Neural cell (in vitro differentiated cells): ENCODE data around the gene FANCI. TPM values are rescaled to one million over a fixed set of nuclear protein-coding genes. Genes with fewer than 3 reads are reported as not detected.
"Not testable (repeated sequence)": the region's sequence is repeated elsewhere in the genome, so short reads cannot be mapped to it uniquely, and the experiment has no call there.

Experiments used
- H2AFZ ChIP-seq: fragments of 200-600, 300-800 bp; sonication (generic), shearing (Covaris generic); 2 replicates; pipeline ENCODE4 v1.6.0; 2014; ENCODE audit warnings: low read depth, mild to moderate bottlenecking, antibody characterized with exemption, low read length, moderate library complexity
- H3F3A ChIP-seq: fragments of 200-600 bp; shearing (Covaris generic); 2 replicates; pipeline ENCODE4 v1.6.1; 2016; ENCODE audit warnings: mild to moderate bottlenecking, moderate library complexity, mixed read lengths, antibody characterized with exemption, low read length; ENCODE audit not compliant: insufficient read depth, poor library complexity, severe bottlenecking
- H3K27ac ChIP-seq: fragments of 200-600, 300-800 bp; sonication (generic), shearing (Covaris generic); 2 replicates; pipeline ENCODE4 v1.5.1; 2014; ENCODE audit warnings: mild to moderate bottlenecking, low read length, moderate library complexity
- H3K27me3 ChIP-seq: fragments of 300-800, 200-600 bp; sonication (generic), shearing (Covaris generic); 2 replicates; pipeline ENCODE4 v1.6.0; 2014; ENCODE audit warnings: mild to moderate bottlenecking, low read depth, low read length, moderate library complexity; ENCODE audit not compliant: insufficient read depth
- H3K36me3 ChIP-seq: fragments of 300-800, 200-600 bp; sonication (generic), shearing (Covaris generic); 2 replicates; pipeline ENCODE4 v1.5.1; 2014; ENCODE audit warnings: mild to moderate bottlenecking, antibody characterized with exemption, low read length, moderate library complexity; ENCODE audit not compliant: insufficient read depth
- H3K4me2 ChIP-seq: fragments of 300-800, 200-600 bp; sonication (generic), shearing (Covaris generic); 2 replicates; pipeline ENCODE4 v1.6.0; 2014; ENCODE audit warnings: mild to moderate bottlenecking, low read length
- H3K4me3 ChIP-seq: fragments of 300-800, 200-600 bp; sonication (generic), shearing (Covaris generic); 2 replicates; pipeline ENCODE4 v1.5.1; 2014; ENCODE audit warnings: mild to moderate bottlenecking, low read length, moderate library complexity
- H3K79me2 ChIP-seq: fragments of 200-600 bp; shearing (Covaris generic); replicated peaks from 2 replicates; pipeline ENCODE4 v1.6.0; 2014; ENCODE audit warnings: mild to moderate bottlenecking, low read length, moderate library complexity; ENCODE audit not compliant: insufficient read depth
- H3K9ac ChIP-seq: fragments of 300-800, 200-600 bp; sonication (generic), shearing (Covaris generic); 2 replicates; pipeline ENCODE4 v1.6.1; 2016; ENCODE audit warnings: mild to moderate bottlenecking, low read length, mixed read lengths
- H3K9me2 ChIP-seq: fragments of 200-600 bp; shearing (Covaris generic); 2 replicates; pipeline ENCODE4 v1.6.1; 2016; ENCODE audit warnings: mild to moderate bottlenecking, low read length, mixed read lengths; ENCODE audit not compliant: insufficient read depth
- H3K9me3 ChIP-seq: fragments of 200-600, 300-800 bp; sonication (generic), shearing (Covaris generic); 2 replicates; pipeline ENCODE4 v1.6.1; 2016; ENCODE audit warnings: mild to moderate bottlenecking, mixed run types, low read length, moderate library complexity, mixed read lengths
- H4K20me1 ChIP-seq: fragments of 200-600 bp; shearing (Covaris generic); 2 replicates; pipeline ENCODE4 v1.6.1; 2016; ENCODE audit warnings: mild to moderate bottlenecking, mixed run types; ENCODE audit not compliant: insufficient read depth
- CTCF ChIP-seq: fragments of 450-650 bp; IDR thresholded peaks from 2 replicates; pipeline ENCODE4 v1.5.1; 2014; ENCODE audit warnings: antibody characterized with exemption, mild to moderate bottlenecking, moderate library complexity; ENCODE audit not compliant: poor library complexity, severe bottlenecking
- EP300 ChIP-seq: fragments of 450-650 bp; conservative IDR thresholded peaks from 2 replicates; pipeline ENCODE4 v1.6.1; 2014; ENCODE audit warnings: antibody characterized with exemption, mild to moderate bottlenecking, moderate library complexity; ENCODE audit not compliant: poor library complexity, severe bottlenecking
- EZH2 ChIP-seq: fragments of 200-600, 300-800 bp; shearing (Covaris generic), sonication (generic); IDR thresholded peaks from 2 replicates; pipeline ENCODE4 v1.6.1; 2014; ENCODE audit warnings: antibody characterized with exemption, low read length, borderline replicate concordance, mild to moderate bottlenecking; ENCODE audit not compliant: insufficient read depth, poor library complexity, severe bottlenecking
- MXI1 ChIP-seq: fragments of 450-650 bp; conservative IDR thresholded peaks from 2 replicates; pipeline ENCODE4 v1.6.1; 2014; ENCODE audit warnings: antibody characterized with exemption, mild to moderate bottlenecking; ENCODE audit not compliant: poor library complexity, severe bottlenecking
- POLR2AphosphoS5 ChIP-seq: IDR thresholded peaks from 2 replicates; pipeline ENCODE4 v1.6.1; 2012
- RAD21 ChIP-seq: fragments of 450-650 bp; conservative IDR thresholded peaks from 2 replicates; pipeline ENCODE4 v1.6.1; 2014; ENCODE audit warnings: antibody characterized with exemption, mild to moderate bottlenecking, moderate library complexity
- REST ChIP-seq: IDR thresholded peaks from 2 replicates; pipeline ENCODE4 v1.6.1; 2012; ENCODE audit warnings: borderline replicate concordance
- SMC3 ChIP-seq: fragments of 450-650 bp; conservative IDR thresholded peaks from 2 replicates; pipeline ENCODE4 v1.6.1; 2014; ENCODE audit warnings: antibody characterized with exemption, mild to moderate bottlenecking, moderate library complexity; ENCODE audit not compliant: poor library complexity
- TAF1 ChIP-seq: IDR thresholded peaks from 2 replicates; pipeline ENCODE4 v1.6.1; 2012; ENCODE audit warnings: low read depth
- polyA plus RNA-seq: library from polyadenylated mRNA; depleted of rRNA; stranded (reverse); fragments of >200 nt; gene quantifications from 2 replicates; pipeline ENCODE4 v1.2.3, GENCODE V29; 2014

FANCI gene
- polyA plus RNA-seq, 1 donor from 2014 or later: 5.4 TPM

GRCh38 chr15:89247446-89247845, 3.7 kb downstream of the FANCI start:
- H4K20me1 ChIP-seq: no peaks in the 10 kb centered on the region
- H3K4me3 ChIP-seq: no peak overlapping the region
- H3F3A ChIP-seq: no peaks in the 10 kb centered on the region
- no peak overlapping the region for H3K9ac ChIP-seq
- no peaks in the 10 kb centered on the region for H3K9me2 ChIP-seq
- H3K27me3 ChIP-seq: no peaks in the 10 kb centered on the region
- peaks cover 15% of the 10 kb centered on the region for H3K79me2 ChIP-seq
- TF ChIP-seq MXI1 (no peak), SMC3 (no peak), TAF1 (no peak), RAD21 (no peak), CTCF (no peak), EZH2 (no peak), POLR2AphosphoS5 (no peak), REST (no peak), EP300 (no peak)
- H3K27ac ChIP-seq: no peak overlapping the region
- no peak overlapping the region for H3K4me2 ChIP-seq
- H2AFZ ChIP-seq: no peak overlapping the region
- H3K36me3 ChIP-seq: no peaks in the 10 kb centered on the region
- H3K9me3 ChIP-seq: no peaks in the 10 kb centered on the region

- no peaks in the 10 kb centered on the region for H3K36me3 ChIP-seq
- no peak overlapping the region for H3K27ac ChIP-seq
- no peaks in the 10 kb centered on the region for H4K20me1 ChIP-seq
- no peak overlapping the region for H3K4me3 ChIP-seq
- no peaks in the 10 kb centered on the region for H3K9me3 ChIP-seq
- H3F3A ChIP-seq: no peaks in the 10 kb centered on the region
- H3K9me2 ChIP-seq: no peaks in the 10 kb centered on the region
- no peak overlapping the region for H3K9ac ChIP-seq
- H3K4me2 ChIP-seq: no peak overlapping the region
- H3K79me2 ChIP-seq: peaks cover 15% of the 10 kb centered on the region
- TF ChIP-seq EZH2: no peak
- TF ChIP-seq POLR2AphosphoS5: no peak
- TF ChIP-seq TAF1: no peak
- TF ChIP-seq REST: no peak
- TF ChIP-seq CTCF: no peak
- TF ChIP-seq MXI1: no peak
- TF ChIP-seq EP300: no peak
- TF ChIP-seq RAD21: no peak
- TF ChIP-seq SMC3: no peak
- no peaks in the 10 kb centered on the region for H3K27me3 ChIP-seq
- H2AFZ ChIP-seq: no peak overlapping the region
These were observed 4.8 kb downstream of the FANCI start for GRCh38 chr15:89248584-89248983.

GRCh38 chr15:89250142-89250541, 6.4 kb downstream of the FANCI start:
- not testable (repeated sequence) for H3K27me3 ChIP-seq, H3F3A ChIP-seq, H3K27ac ChIP-seq, H2AFZ ChIP-seq, H3K36me3 ChIP-seq, H3K4me2 ChIP-seq, H3K9me2 ChIP-seq, H4K20me1 ChIP-seq, H3K9me3 ChIP-seq, H3K4me3 ChIP-seq, H3K9ac ChIP-seq
- peaks cover 10% of the 10 kb centered on the region for H3K79me2 ChIP-seq
